Activated gamma-delta T cell (primary cell): ENCODE data around the gene ZEB2.

Source experiments
- DNase-seq: peaks from one replicate; lab custom pipeline; 2025; lab: John Stamatoyannopoulos, UW
- total RNA-seq, 2 donors: gene quantifications; one replicate each; lab custom pipeline; 2026; lab: John Stamatoyannopoulos, UW

ZEB2 gene
- total RNA-seq: 47.5 to 233 reads per million in 2 donors

DNA sequence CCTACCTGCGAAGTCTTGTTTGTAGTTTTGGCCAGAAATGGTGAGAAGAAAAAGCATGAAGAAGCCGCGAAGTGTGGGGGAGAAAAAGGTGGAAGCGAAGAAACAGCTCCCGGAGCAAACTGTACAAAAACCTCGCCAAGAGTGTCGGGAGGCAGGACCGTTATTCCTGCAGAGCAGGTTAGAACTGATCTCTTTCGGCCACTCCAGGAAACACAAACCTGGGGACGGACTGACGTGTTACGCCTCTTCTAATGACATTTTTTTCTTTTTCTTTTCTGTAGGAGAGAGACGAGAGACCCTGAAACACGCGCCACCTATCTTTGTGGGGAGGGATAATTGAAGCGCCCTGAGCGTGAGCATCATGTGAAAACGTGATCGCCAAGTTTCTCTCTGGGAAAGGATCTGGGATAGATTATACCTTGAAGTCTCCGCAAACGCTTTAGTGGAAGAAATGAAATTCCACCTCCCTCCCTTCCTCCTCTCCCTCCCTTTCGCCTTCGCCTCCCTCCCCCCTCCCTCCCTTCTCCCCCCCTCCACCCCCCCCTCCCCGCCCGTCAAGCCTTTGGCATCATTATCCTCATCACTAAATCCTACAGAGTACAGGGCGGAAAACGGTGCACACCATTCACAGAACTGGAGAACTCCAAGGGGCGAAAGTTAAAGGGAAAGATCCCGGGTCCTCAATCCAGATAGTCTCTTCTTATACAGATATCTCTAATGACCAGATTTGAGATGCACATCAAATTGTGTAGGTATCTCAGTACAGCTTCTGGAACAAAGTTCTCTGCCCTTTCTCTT lies at the start of gene ZEB2:
TSS of gene ZEB2 (minus strand) at position 186 of the 798 bp plus-strand sequence. CDS start 2,769 bp downstream, outside the sequence.
- no peak for DNase-seq

DNA sequence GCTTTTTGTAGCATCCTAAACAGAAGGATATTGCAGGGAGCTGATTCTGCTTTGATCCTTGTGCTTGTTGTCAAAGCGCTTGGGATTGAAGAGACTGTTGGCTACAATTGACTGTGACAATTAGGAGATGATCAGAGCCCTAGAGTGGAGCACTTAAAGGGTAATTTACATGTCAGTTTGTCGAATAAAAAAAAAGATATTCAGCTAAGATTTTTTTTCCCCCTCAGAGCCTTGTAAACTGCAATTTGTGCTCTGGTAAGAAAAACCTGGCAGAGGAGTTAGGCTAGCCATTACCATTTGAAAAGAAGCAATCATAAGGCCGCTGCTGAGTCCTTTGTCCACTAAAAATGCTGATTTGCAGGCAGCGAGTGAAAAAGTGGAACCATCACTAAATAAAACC lies 47.8 kb upstream of the ZEB2 start:
- DNase-seq: no peak

DNA sequence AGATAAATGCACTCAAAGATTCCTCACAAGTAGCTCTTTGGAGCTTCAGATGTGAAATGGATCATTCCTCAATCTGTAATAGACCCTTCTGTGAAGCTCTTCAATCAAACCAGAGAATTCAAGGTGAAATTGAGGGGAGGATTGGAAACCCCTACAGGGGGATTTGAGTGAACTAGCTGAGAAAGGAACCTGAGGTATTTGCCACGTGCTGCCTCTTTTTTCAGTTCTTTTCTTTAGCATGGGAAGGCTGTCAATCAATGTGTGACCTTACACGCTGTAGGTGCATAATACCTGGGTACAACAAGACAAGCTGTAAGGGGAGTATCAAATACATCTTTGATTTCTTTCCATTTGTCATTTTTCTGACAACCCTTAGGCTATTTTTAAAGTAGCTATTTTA lies 46.5 kb upstream of the ZEB2 start:
- DNase-seq: no peak

DNA sequence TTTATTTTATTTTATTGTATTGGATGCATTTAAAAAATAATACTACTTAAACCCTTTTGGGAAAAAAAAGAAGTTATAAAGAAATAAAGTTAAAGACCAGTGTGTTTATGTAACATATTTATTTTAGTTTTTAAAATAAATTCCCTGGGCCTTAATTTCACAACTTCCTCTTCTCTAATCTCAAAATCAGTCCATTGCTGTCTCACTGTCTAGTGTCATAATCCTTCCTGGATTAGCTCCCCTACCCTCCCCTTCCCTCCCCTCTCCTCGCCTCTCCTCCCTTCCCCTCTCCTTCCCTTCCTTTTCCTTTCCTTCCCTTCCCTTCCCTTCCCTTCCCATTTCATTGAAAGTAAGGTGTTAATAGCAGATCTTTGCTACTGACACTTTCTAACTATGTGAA lies 40.3 kb upstream of the ZEB2 start:
- DNase-seq: no peak

DNA sequence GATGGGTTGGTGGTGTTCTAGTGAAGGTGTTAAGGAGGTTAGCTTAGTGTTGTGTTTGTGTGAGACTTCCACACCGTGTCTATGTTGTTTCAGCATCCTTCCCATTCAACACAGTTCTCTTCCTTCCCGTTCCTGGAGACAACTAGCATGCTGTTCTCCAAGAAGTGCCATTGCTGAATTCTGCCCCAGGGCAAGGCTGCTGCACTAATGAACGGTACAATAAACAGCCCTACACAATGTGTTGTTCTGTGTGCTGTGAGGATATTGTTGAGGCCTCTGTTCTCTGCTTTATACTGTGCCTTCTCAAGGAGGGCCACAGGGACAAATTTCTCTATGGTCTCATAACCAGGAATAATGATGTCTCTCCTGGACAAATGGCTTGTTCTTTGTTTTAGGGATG lies 39.8 kb upstream of the ZEB2 start:
- DNase-seq: no peak

DNA sequence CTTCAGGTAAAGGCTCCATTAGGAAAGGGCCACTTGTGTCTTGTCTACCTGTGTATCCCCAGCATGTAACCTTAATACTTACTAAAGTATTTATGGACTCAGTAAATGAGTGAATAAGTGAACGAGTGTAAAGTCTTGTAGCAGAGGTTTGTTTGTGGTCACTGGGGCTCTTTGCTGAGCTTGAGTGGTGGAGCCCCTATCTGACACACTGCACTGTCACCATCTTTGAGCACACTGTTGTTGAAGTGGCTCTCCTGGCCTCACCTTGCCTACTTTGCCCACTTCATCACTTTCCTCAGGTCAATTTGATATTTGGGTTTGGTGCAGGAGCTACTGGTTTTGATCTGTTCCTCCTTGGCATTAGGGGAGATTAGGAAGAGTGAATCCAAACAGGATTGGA lies 39.3 kb upstream of the ZEB2 start:
- no peak for DNase-seq

DNA sequence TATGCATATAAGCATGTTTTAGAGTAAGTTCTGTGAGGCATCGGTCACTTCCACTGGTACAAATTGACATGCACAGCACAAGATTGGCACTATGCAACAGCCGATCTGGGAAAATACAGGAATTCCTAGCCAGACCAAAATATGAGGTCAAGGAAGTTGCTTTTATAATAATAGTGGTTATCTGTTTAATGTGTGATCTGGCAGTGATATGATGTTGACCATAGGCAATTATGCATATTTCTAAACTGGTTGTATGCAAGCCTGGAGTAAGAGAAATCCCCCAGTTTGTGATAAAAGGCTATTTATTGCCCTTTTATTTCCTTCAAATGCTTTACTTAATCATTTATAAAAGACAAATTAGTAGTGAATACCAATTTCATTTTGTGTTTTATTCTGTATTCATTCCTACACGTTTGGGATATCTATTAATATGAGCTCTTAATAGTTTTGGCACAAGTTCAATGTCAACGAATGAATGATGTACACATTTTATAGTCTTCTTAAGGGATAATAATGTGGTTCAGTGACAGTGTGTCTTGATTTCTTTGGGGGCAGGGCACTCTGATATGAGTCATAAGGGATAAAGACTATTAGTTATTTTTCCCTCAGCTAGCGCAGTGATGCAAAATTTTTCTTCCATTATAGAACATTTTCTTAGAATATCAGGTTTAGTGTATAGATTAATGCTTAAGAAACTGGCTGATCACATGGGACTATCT lies 34.7 kb upstream of the ZEB2 start:
- no peak for DNase-seq

DNA sequence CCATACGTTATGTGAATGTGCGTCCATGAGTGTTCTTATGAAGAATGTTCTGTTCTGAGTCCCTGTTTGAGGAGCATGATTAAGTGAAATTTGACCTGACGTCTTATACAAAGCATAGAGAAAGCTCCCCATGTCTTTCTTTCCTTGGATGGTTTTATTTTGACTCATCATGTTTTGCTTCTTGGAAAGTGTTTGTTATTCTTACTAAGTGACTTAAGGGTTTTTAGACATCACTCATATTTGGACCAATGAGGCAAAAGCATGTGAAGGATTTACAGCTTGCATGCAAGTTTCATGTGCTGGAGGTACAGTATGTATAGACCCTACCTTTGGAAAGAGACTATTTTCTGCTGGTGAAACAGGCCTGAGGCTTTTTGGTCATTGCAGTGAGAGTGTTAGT lies 33.5 kb upstream of the ZEB2 start:
- DNase-seq: no peak

DNA sequence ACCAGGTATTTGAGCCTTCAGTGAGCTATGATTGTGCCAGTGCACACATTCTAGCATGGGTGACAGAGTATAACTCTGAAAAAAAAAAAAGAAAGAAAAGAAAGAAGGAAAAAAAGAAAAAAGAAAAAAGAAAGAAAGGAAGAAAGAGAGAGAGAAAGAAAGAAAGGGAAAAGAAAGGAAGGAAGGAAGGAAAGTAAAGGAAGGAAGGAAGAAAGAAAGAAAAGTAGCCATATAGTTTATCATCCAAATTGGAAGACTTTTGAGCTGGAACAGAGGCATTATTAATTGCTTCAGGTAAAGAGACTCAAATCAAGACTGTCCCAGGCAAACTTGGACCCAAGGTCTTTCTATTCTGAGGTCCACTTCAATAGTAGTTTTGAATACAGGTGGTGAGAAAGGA lies 32.9 kb upstream of the ZEB2 start:
- DNase-seq: no peak

DNA sequence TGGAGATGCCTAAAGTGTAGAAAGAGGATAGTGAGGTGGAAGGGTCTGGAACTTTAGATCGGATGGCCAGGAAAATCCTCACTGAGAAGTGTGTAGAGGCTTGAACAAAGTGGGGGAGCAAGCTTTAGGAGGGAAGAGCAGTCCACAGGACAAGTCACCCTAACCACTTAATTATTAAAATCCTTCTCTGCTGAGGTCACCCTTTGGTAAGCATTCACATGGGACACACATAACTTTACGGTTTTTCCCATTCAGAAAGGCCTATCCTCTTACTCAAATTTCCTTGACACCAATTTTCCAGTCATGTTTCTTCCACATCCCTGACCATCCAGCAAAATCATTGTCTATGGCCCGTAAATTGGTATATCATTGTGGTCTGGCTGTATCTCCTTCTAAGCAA lies 31.0 kb upstream of the ZEB2 start:
- DNase-seq: no peak

DNA sequence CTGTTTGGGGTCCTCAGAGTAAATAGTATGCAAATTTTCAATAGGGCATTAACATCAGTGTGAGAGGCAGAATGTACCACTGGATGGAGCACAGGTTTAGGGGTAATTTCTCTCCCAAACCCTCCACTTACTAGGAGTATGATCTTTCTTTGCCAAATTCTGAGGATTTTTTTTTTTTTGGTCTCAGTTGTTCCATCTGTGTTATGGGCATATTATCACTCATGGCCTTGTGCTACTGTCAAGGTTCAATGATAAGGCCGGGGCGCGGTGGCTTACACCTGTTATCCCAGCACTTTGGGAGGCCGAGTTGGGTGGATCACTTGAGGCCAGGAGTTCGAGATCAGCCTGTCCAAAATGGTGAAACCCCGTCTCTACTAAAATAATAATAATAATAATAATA lies 30.2 kb upstream of the ZEB2 start:
- DNase-seq: no peak

DNA sequence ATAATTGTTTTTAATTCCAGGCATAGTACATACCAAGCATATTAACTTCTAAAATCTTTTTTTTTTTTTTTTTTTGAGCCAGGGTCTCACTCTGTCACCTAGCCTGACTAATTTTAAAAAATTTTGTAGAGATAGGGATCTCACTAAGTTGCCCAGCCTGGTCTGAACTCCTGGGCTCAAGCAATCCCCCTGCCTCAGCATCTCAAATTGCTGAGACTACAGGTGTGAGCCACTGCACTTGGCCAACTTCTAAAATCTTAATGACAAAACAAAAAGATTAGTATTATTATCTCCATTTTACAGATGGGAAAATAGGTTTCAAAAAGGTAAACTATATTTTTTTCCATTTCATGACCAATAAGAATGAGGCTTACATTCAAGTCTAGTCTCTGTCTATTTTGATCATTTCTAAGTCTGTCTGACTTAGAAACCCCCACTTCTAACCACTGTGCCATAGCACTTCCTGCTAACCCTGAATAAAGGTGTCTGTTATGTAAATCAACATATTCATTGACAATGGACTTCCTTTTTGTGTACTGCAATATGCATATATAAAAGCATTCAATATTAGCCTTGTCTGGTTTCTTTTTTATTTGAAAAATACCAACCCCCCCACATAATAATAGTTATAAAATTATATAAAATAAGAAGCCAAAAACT lies 28.7 kb upstream of the ZEB2 start:
- no peak for DNase-seq

DNA sequence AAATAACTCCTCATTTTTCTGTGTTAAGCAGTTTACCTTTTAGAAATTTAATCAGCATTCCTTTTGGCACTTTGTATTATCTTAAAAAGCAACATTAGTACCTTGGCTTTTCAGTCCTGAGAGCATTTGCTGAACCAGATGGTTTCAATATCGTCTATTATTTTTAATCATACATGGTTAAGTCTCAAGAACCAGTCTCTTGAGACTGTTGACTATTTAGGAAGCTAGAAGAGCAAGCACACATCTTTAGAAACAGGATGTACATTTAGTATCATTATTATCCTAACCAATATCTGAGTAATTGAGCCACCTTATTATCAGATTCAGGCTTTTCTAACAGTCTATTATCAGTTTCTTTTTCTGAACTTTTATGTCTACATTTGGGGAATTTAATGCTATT lies 28.2 kb upstream of the ZEB2 start:
- no peak for DNase-seq

DNA sequence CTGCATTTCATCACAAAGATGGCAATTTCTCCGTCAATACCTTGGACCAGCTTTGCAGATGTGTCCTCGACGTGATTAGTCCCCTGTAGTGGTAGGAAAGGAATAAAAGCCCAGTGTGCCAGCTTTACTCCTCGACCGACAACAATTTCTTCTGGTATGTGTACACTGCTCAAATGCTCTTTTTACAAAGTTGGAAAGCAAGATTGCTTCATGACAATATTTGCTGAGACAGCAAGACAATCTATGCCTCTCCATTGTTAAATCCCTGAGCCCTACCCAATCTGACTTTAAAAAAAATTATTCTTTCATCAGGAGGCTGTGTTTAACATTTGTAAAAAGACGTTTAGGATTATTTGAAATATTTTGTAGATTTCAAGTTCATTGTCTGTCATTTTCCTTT lies 27.6 kb upstream of the ZEB2 start:
- no peak for DNase-seq

DNA sequence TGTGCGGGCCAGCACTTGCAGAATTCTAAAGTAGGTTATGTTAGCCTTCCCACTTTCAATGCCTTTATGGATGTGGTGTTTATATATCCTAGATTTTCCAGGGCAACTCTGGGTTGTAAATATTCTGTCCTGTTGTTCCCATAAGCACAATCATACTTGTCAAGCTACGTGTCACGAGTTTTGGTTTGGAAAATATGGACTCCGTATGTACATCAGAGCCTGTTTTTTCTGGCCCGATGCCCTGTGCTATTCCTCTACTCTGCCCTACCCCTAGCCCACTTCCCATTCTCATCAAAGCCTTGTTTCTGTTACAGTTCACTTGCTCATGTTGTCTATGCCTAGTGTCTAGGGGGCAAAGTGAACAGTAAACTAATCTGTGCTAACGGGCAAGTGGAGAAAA lies 27.0 kb upstream of the ZEB2 start:
- DNase-seq: no peak

DNA sequence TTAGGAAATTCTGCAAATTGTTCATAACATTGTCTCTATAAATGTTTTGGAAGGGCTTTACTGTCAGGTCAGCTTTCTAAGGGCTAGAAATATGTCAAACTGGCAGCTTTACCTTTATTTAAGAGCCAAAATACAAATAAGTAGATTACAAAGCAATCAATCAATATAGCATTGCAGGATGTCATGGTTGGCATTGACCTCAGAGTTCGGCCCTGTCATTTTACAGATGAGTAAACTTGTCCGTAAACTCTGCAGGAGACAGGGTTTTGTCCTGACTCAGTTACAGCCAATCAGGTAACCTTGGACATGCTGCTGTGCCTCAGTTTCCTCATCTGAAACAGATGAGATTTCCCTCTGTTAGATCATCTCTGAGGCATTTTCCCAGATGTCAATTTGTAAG lies 25.9 kb upstream of the ZEB2 start:
- DNase-seq: no peak

DNA sequence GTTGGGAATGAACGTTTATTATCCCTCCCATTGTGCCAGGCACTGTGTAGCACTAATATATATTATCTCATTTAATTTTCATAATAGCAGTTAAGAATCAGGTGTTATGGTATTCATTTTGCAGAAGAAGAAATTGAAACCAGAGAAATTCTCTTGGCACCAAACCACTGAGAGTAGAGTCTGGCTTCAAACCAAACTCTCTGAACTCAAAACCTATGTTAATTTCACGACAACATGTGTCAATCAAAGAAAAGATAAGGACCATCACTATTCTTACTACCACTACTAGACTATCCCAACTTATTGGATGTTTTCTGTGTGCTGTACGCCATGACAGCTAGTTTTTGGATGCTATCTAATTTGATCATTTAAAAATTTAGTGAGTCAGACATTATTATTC lies 24.1 kb upstream of the ZEB2 start:
- no peak for DNase-seq

DNA sequence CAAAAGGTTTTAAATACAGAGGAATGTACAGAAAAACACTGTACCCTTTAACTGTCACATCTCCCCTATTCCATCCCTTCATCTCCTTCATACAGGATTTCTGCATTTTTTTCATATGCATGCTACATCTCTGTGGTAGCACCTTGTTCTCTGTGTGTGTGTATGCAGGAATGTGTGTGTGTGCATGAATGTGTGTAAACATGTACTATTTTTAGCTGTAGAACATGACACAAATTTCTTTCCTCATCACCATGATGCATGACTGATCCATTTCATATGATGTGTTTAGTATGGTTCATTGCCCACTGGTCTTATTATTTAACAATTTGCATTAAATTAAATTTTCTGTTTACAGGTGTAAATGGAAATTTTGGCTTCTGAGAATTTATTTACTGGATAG lies 21.5 kb upstream of the ZEB2 start:
- no peak for DNase-seq

DNA sequence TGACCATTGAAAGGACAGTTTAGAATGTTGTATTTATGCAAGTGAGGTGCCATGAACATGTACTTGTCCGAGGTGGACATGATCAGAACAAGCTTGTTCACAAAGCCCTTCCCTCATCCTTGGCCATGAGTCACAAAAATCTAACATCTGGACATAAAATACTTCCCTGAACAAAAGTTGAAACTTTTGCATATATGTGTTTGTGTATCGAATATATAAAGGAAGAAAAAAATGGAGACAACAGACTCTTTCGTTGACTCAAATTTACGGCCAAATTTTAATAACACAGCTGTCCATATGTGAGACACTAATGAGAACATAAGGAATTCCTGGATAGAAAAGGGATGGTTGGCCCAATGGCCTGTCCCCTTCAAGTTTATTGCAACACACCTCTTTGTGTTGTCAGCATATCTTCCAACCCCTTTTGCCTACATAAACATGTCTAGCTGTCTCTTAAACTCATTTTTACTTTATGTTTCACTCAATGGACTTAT lies 19.4 kb upstream of the ZEB2 start:
- no peak for DNase-seq

DNA sequence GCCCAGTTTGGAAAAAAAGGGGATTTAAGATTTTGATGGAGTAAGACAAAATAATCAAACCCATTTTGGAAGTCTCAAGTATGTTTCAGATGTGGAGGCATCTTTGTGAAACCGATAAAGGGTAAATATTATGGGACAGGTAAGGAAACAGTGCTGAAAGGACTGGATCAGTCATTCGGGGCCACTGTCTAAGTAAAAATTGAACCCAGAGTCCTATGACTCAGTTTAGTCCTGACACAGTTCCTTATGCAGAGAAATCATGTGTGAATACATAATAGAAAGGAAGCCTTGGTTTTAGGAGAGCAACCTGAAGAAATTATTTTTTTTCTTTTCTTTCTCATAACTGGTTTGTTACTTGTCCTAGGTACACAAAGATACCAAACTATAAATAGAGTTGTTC lies 15.4 kb upstream of the ZEB2 start:
- DNase-seq: no peak

DNA sequence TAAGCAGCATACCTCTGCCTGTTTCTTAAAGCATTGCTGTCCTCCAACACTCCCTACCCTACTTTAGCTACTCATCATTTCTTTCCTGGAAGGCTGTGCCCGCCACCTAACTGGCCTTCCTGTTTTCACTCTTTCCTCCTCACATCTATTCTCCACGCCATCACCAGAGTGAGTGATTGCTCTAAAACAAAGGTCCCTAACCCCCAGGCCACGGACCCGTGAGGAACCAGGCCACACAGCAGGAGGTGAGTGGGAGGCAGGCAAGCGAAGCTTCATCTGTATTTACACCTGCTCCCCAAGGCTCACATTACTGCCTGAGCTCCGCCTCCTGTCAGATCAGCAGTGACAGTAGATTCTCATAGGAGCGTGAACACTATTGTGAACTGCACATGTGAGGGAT lies 13.3 kb upstream of the ZEB2 start:
- DNase-seq: no peak

DNA sequence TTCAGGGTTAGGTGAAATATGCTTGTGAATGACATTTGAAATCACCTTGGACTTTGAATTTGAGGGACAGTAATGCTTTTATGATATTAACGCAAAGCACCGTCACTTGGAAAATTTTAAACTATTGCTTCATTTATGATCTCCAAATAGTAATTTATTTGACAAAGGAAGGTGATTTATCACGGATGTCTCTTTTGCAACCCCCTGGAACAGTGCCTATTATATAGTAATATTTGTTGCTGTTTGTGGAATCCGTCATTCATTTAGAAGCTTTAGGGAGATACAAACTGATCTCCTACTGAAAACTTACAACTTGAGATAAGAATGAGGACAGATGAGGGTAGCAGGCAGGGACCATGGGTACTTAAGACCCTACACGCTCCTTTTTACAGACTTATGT lies 10.7 kb upstream of the ZEB2 start:
- DNase-seq: no peak

DNA sequence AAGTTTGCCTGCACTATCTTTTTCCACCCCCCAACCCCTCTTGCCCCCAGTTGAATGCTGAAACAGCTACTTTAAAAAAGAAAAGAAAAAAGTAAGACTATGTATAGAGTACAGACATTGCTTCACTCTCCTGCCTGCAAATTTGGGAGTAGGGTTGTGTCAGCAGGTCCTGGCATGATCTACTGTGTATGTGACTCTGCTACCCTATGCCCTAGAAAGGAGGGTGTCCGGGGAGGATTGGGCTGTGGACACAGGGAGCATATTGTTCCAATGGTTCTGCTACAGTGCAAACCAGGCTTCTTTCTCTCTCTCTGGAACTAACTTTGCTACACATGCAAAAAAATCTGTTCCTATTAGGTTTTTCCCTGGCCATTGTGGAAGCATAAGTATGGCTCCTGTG lies 9.9 kb upstream of the ZEB2 start:
- no peak for DNase-seq
